Measurements from ENCODE around the gene ACOX3.

ACOX3 gene

GRCh38 chr4:8332038-8332857 is 108.3 kb downstream of the ACOX3 start:
- no peak for DNase-seq

GRCh38 chr4:8331575-8331955 is 109.0 kb downstream of the ACOX3 start:
- DNase-seq = no peak

- DNase-seq = no peak
Observed at GRCh38 chr4:8330821-8331574, 109.5 kb downstream of the ACOX3 start.

GRCh38 chr4:8329859-8330761 is 110.4 kb downstream of the ACOX3 start:
- DNase-seq = no peak

- DNase-seq = no peak
Observed at GRCh38 chr4:8329560-8329858, 111.0 kb downstream of the ACOX3 start.

- DNase-seq = no peak
Observed at GRCh38 chr4:8328866-8329559, 111.5 kb downstream of the ACOX3 start.

GRCh38 chr4:8328456-8328855 is 112.1 kb downstream of the ACOX3 start:
- no peak for DNase-seq

- no peak for DNase-seq
Observed at GRCh38 chr4:8326206-8326605, 114.3 kb downstream of the ACOX3 start.

- no peak for DNase-seq
Observed at GRCh38 chr4:8325291-8325973, 115.1 kb downstream of the ACOX3 start.

- DNase-seq = no peak
Observed at GRCh38 chr4:8324640-8325239, 115.8 kb downstream of the ACOX3 start.

GRCh38 chr4:8323947-8324555 is 116.5 kb downstream of the ACOX3 start:
- no peak for DNase-seq

GRCh38 chr4:8322794-8323704 is 117.5 kb downstream of the ACOX3 start:
- DNase-seq = no peak

GRCh38 chr4:8321771-8322170 is 118.8 kb downstream of the ACOX3 start:
- DNase-seq = no peak

GRCh38 chr4:8321220-8321619 is 119.3 kb downstream of the ACOX3 start:
- no peak for DNase-seq

- no peak for DNase-seq
Observed at GRCh38 chr4:8320386-8320750, 120.2 kb downstream of the ACOX3 start.

- no peak for DNase-seq
Observed at GRCh38 chr4:8319731-8320385, 120.7 kb downstream of the ACOX3 start.

GRCh38 chr4:8319061-8319460 is 121.5 kb downstream of the ACOX3 start:
- no peak for DNase-seq

- no peak for DNase-seq
Observed at GRCh38 chr4:8318509-8318908, 122.0 kb downstream of the ACOX3 start.

GRCh38 chr4:8317474-8317873 is 123.0 kb downstream of the ACOX3 start:
- no peak for DNase-seq

GRCh38 chr4:8316911-8317351 is 123.6 kb downstream of the ACOX3 start:
- no peak for DNase-seq

All from CD4-positive, alpha-beta T cell treated with Interleukin-21 for 1 hour (primary cell).